ENCODE measurements around the gene FRMPD4.

DNA sequence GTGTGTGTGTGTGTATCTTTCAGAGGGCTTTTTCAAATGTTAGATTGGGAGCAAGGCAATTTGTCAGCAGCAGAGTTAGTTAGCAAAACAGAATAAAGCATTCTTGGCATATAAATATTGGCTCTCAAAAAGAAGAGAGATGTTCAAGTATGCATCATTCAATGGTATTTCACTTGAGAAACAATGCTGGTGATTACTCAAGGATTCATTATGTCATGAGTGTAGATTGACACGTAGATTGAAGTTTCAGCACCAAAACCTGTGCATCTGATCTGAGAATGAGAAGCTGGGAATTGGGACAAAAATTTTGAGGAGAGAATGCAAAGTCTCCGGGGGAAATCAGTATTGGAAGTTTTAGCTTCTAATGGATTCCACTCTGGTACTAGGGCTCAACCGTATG lies 241.4 kb downstream of the FRMPD4 start:
- TF ChIP-seq CTCF (IDR thresholded peaks at IDR 0.05; ENCODE audit: low read length), result no peak
- no peak for TF ChIP-seq EZH2 (IDR thresholded peaks at IDR 0.05; ENCODE audit: borderline replicate concordance, low read length)
